ENCODE results near the gene PSMG2. TPM values are rescaled to one million over a fixed set of nuclear protein-coding genes. Genes with fewer than 3 reads are reported as not detected.
A peak's percentile ranks its signal among the peaks of the same experiment; 100 is the strongest.

PSMG2 gene
- polyA plus RNA-seq, 3 donors, result 37.1 to 143 (median 118) TPM

DNA sequence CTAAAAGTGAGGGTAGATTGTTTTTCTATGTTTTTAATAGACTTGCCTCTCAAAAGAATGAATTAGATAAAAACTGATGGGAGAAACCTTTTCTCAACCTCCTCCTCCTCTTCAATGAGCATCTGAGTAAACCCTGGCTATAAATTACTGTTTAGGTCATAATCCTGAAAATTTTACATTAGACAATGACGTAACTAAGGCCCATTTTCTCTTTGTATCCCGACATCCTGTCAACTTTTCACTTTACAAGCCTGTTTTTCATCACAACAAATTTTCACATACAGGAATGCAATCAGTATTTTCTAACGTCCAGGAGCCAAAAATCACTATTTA lies 46.3 kb upstream of the PSMG2 start:
- peak overlapping the region; percentile 81 for H2AFZ ChIP-seq (ENCODE audit: insufficient read depth, low read depth, low read length, poor library complexity, severe bottlenecking)
- Mint-ChIP-seq H3K9me3 (peaks cover 0 to 11% (median 0%) of the 10 kb centered on the region in 7 donors), H3K36me3 (peaks cover 0 to 3% of the 10 kb centered on the region in 2 donors), H3K27me3 (ENCODE audit: low read depth in 3 of 3) (peaks cover 13 to 35% (median 23%) of the 10 kb centered on the region in 3 donors), H3K4me1 (peaks cover 20% of the 10 kb centered on the region), H3K4me3 (peak overlapping the region; percentile 83 to 91), H3K27ac (peak overlapping the region in 1 of 7 donors; percentile 69)
- H3K79me2 ChIP-seq (ENCODE audit: insufficient read depth, low read length), result no peaks in the 10 kb centered on the region
- H3K27ac ChIP-seq (ENCODE audit: low read depth in 1 of 2, low read length in 2 of 2), result peak overlapping the region in 1 of 2 donors; percentile 48
- H3K9me3 ChIP-seq (replicated peaks in 1 of 2; ENCODE audit: control insufficient read depth in 1 of 2, insufficient read depth in 1 of 2, low read length in 2 of 2), result no peaks in the 10 kb centered on the region
- intact Hi-C loops (cut with micrococcal nuclease), result loop anchor here (5.0 to 10.0 kb wide), 4 partner anchors 49 to 249 kb away; partner anchors contain the start of gene PRELID3A (in 2 of the 2)
- peak overlapping the region; percentile 3 to 84 (median 82) for H3K4me3 ChIP-seq (replicated peaks in 1 of 3; ENCODE audit: low read depth in 2 of 3, low read length in 3 of 3)
- H4K20me1 ChIP-seq (ENCODE audit: insufficient read depth, low read length), result no peaks in the 10 kb centered on the region
- peak overlapping the region; percentile 88 for H3K4me2 ChIP-seq (replicated peaks; ENCODE audit: extremely low read depth, low read length, poor library complexity, severe bottlenecking)
- H3K27me3 ChIP-seq (ENCODE audit: control insufficient read depth in 2 of 2, insufficient read depth in 2 of 2, low read length in 2 of 2), result peaks cover 7 to 21% of the 10 kb centered on the region in 2 donors
- no peak for DNase-seq
- peaks cover 11 to 19% of the 10 kb centered on the region in 2 donors for H3K4me1 ChIP-seq (ENCODE audit: control insufficient read depth in 1 of 2, insufficient read depth in 2 of 2, low read length in 2 of 2)
- TF ChIP-seq, protein P1, sequence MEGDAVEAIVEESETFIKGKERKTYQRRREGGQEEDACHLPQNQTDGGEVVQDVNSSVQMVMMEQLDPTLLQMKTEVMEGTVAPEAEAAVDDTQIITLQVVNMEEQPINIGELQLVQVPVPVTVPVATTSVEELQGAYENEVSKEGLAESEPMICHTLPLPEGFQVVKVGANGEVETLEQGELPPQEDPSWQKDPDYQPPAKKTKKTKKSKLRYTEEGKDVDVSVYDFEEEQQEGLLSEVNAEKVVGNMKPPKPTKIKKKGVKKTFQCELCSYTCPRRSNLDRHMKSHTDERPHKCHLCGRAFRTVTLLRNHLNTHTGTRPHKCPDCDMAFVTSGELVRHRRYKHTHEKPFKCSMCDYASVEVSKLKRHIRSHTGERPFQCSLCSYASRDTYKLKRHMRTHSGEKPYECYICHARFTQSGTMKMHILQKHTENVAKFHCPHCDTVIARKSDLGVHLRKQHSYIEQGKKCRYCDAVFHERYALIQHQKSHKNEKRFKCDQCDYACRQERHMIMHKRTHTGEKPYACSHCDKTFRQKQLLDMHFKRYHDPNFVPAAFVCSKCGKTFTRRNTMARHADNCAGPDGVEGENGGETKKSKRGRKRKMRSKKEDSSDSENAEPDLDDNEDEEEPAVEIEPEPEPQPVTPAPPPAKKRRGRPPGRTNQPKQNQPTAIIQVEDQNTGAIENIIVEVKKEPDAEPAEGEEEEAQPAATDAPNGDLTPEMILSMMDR (IDR thresholded peaks at IDR 0.05), result no peak
- H3K9ac ChIP-seq (ENCODE audit: insufficient read depth, low read length, poor library complexity, severe bottlenecking), result peak overlapping the region; percentile 77
- no peaks in the 10 kb centered on the region for H3K36me3 ChIP-seq (replicated peaks in 1 of 2; ENCODE audit: control insufficient read depth in 1 of 2, insufficient read depth in 2 of 2, low read length in 2 of 2)
- WGBS (ENCODE audit: insufficient coverage), result 28% methylated on average over 3 of the region's 3 CpGs

DNA sequence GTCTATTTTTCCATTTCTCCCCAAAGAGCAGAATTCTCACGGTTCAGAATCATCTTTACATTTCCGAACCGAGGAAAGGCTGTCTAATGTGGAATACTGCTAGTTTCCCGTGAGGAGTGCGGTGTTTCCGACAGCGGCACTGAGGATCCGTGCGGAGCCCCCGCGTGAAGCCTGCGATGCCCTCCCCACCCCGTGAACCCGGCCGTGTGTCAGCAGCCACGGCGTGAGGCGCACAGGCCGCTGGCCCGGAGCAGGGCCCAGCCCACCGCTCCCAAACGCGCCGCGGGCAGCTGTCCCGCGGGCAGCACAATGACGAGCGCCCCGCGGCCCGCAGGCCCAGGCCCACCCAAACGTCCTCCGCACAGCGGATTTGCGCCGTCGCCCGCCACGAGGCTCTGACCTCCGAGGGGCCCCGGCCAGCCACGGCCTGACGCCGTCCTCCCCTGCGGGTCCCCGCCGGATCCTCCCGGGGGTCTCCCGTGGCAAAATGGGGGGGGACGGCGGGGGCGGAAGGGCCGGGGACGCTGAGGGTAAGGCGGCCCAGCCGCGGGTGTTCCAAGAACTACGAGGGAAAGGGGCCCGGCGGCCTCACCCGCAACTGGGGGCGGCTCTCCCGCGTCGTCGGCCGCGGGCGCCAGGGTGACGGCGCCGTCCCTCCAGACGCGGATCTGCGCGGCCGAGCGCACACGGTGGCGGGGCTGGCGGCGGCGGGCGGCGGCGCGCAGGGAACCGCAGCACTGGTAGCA lies 45.7 kb upstream of the PSMG2 start:
- Mint-ChIP-seq H3K4me1 (peaks cover 20% of the 10 kb centered on the region), H3K4me3 (peak overlapping the region; percentile 83 to 91), H3K27me3 (ENCODE audit: low read depth in 3 of 3) (peaks cover 13 to 35% (median 23%) of the 10 kb centered on the region in 3 donors), H3K36me3 (peaks cover 0 to 3% of the 10 kb centered on the region in 2 donors), H3K27ac (no peak overlapping the region), H3K9me3 (peaks cover 0 to 11% (median 0%) of the 10 kb centered on the region in 7 donors)
- Histone ChIP-seq H3K9me3 (replicated peaks in 1 of 2; ENCODE audit: control insufficient read depth in 1 of 2, insufficient read depth in 1 of 2, low read length in 2 of 2) (no peaks in the 10 kb centered on the region), H3K27ac (ENCODE audit: low read depth in 1 of 2, low read length in 2 of 2) (peak overlapping the region in 1 of 2 donors; percentile 48), H3K9ac (ENCODE audit: insufficient read depth, low read length, poor library complexity, severe bottlenecking) (peak overlapping the region; percentile 77), H3K27me3 (ENCODE audit: control insufficient read depth in 2 of 2, insufficient read depth in 2 of 2, low read length in 2 of 2) (peaks cover 7 to 21% of the 10 kb centered on the region in 2 donors), H3K4me2 (replicated peaks; ENCODE audit: extremely low read depth, low read length, poor library complexity, severe bottlenecking) (peak overlapping the region; percentile 88), H3K79me2 (ENCODE audit: insufficient read depth, low read length) (no peaks in the 10 kb centered on the region), H2AFZ (ENCODE audit: insufficient read depth, low read depth, low read length, poor library complexity, severe bottlenecking) (peak overlapping the region; percentile 81), H3K36me3 (replicated peaks in 1 of 2; ENCODE audit: control insufficient read depth in 1 of 2, insufficient read depth in 2 of 2, low read length in 2 of 2) (no peaks in the 10 kb centered on the region), H4K20me1 (ENCODE audit: insufficient read depth, low read length) (no peaks in the 10 kb centered on the region), H3K4me1 (ENCODE audit: control insufficient read depth in 1 of 2, insufficient read depth in 2 of 2, low read length in 2 of 2) (peaks cover 11 to 19% of the 10 kb centered on the region in 2 donors), H3K4me3 (replicated peaks in 1 of 3; ENCODE audit: low read depth in 2 of 3, low read length in 3 of 3) (peak overlapping the region; percentile 18 to 84 (median 82))
- DNase-seq, result peak; percentile 10 to 18 (median 18)
- WGBS (ENCODE audit: insufficient coverage), result 0% methylated on average over 86 of the region's 89 CpGs
- intact Hi-C loops (cut with micrococcal nuclease), result loop anchor here (5.0 to 10.0 kb wide), 4 partner anchors 50 to 250 kb away; partner anchors contain the start of gene PRELID3A (in 2 of the 2)
- TF ChIP-seq, protein P1 (IDR thresholded peaks at IDR 0.05), result no peak
